HG02623 (cell line): ENCODE measurements around the gene MRPL36.
"Not testable (repeated sequence)": the region's sequence is repeated elsewhere in the genome, so short reads cannot be mapped to it uniquely, and the experiment has no call there.

ENCODE experiments used
- ATAC-seq: cut with Tn5 transposase; IDR thresholded peaks from one replicate; pipeline ENCODE4 v1.9.1; 2021; ENCODE audit warnings: moderate library complexity; ENCODE audit not compliant: unreplicated experiment

The MRPL36 gene

GRCh38 chr5:1797103-1797800, 2.4 kb downstream of the MRPL36 start:
- no peak for ATAC-seq

- no peak for ATAC-seq
These were observed 3.1 kb downstream of the MRPL36 start for GRCh38 chr5:1796371-1797102.

GRCh38 chr5:1795931-1796330, 3.7 kb downstream of the MRPL36 start:
- ATAC-seq = no peak

- ATAC-seq = no peak
These were observed 4.1 kb downstream of the MRPL36 start for GRCh38 chr5:1795506-1795905.

GRCh38 chr5:1794901-1795290, 4.7 kb downstream of the MRPL36 start:
- no peak for ATAC-seq

GRCh38 chr5:1793966-1794900, 5.4 kb downstream of the MRPL36 start:
- ATAC-seq = no peak

- ATAC-seq = no peak
These were observed 6.3 kb downstream of the MRPL36 start for GRCh38 chr5:1793301-1793740.

GRCh38 chr5:1792842-1793266, 6.8 kb downstream of the MRPL36 start:
- ATAC-seq = peak; percentile 95

- ATAC-seq = no peak
These were observed 8.5 kb downstream of the MRPL36 start for GRCh38 chr5:1791176-1791575.

- no peak for ATAC-seq
These were observed 9.7 kb downstream of the MRPL36 start for GRCh38 chr5:1789834-1790471.

- not testable (repeated sequence) for ATAC-seq
These were observed 10.2 kb downstream of the MRPL36 start for GRCh38 chr5:1789438-1789833.

GRCh38 chr5:1788828-1789227, 10.8 kb downstream of the MRPL36 start:
- no peak for ATAC-seq

- ATAC-seq = no peak
These were observed 11.4 kb downstream of the MRPL36 start for GRCh38 chr5:1788200-1788599.

GRCh38 chr5:1787472-1788047, 12.1 kb downstream of the MRPL36 start:
- ATAC-seq = no peak

GRCh38 chr5:1786621-1787471, 12.8 kb downstream of the MRPL36 start:
- ATAC-seq = no peak

- no peak for ATAC-seq
These were observed 13.7 kb downstream of the MRPL36 start for GRCh38 chr5:1785984-1786383.

- no peak for ATAC-seq
These were observed 14.6 kb downstream of the MRPL36 start for GRCh38 chr5:1785062-1785461.

GRCh38 chr5:1784197-1785050, 15.2 kb downstream of the MRPL36 start:
- ATAC-seq = no peak

GRCh38 chr5:1783216-1783554, 16.5 kb downstream of the MRPL36 start:
- peak; percentile 70 for ATAC-seq
